GM23248 (cell line): ENCODE measurements around the gene ADORA1.

ENCODE experiments used
- EZH2 ChIP-seq: fragments of 200-600 bp; sonication (generic); IDR thresholded peaks from 2 replicates; pipeline ENCODE4 v1.6.1; 2018; ENCODE audit warnings: antibody characterized with exemption, mild to moderate bottlenecking; ENCODE audit not compliant: insufficient read depth, poor library complexity, severe bottlenecking
- EZH2phosphoT487 ChIP-seq: fragments of 200-600 bp; sonication (generic); IDR thresholded peaks from 2 replicates; pipeline ENCODE4 v1.6.1; 2018; ENCODE audit warnings: antibody characterized with exemption, moderate library complexity, mild to moderate bottlenecking, low read depth; ENCODE audit not compliant: insufficient read depth

DNA sequence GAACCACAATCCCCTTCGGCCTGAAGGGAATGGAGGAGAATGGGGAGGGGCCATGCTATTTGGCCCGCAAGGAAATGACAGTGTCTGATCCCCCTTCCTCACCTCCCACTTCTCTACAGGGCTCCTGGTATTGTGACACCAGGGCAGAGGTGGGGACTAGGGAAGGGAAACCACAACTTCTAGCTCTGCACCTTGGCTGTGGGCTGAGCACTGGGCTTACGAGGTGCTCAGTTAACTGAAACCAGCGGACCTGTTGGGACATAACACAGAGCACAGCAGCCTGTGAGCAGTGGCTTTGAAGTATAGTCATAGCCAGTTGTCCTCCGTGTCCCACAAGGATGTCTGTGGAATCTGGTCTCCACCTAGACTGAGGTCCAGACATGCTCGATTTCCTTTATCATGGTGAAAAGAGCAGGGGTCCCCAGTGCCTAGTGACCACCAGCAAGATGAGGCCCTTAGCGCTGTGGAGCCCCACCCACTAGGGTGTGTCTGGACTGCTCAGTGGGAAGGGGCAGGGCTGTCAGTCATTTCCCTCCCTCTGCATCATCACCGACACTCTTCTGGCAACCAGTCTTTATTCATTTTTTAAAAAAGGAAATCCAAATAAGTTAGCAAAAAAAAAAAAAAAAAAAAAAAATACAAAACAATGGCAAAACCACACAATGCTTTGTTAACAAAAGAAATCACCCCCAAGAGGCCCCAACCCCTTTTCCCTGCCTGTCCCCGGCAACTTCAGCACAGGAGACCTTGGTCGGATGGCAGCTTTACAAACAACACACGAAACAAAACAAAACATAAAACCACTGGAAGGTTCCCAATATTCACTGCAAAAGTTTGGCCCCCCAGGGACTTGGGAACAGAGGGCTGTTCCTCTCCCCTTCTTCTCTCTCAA lies 44.7 kb upstream of the ADORA1 start:
- TF ChIP-seq EZH2 (no peak), EZH2phosphoT487 (no peak)
